Mucosa of rectum (tissue), 2 donors: ENCODE measurements around the gene GRB7.
A peak's percentile ranks its signal among the peaks of the same experiment; 100 is the strongest.

ENCODE experiments used
- H3K27ac ChIP-seq, 2 donors: one replicate each; pipeline ENCODE4 v1.7.0; 2013; ENCODE audit warnings: inconsistent platforms in 2 of 2, low read depth in 2 of 2, low read length in 2 of 2
- H3K27me3 ChIP-seq, 2 donors: one replicate each; pipeline ENCODE4 v1.7.0; 2013; ENCODE audit warnings: low read length in 2 of 2; ENCODE audit not compliant: control insufficient read depth in 2 of 2, insufficient read depth in 2 of 2
- H3K36me3 ChIP-seq, 2 donors: one replicate each; pipeline ENCODE4 v1.7.0; 2013; ENCODE audit warnings: low read length in 2 of 2; ENCODE audit not compliant: control insufficient read depth in 2 of 2, insufficient read depth in 2 of 2
- H3K4me1 ChIP-seq, 2 donors: one replicate each; pipeline ENCODE4 v1.7.0; 2013; ENCODE audit warnings: low read length in 2 of 2, mild to moderate bottlenecking in 1 of 2; ENCODE audit not compliant: control insufficient read depth in 2 of 2, insufficient read depth in 2 of 2
- H3K4me3 ChIP-seq, 2 donors: one replicate each; pipeline ENCODE4 v1.7.0; 2013; ENCODE audit warnings: low read length in 2 of 2
- H3K9ac ChIP-seq, 2 donors: one replicate each; pipeline ENCODE4 v1.7.0; 2013; ENCODE audit warnings: low read length in 2 of 2, low read depth in 1 of 2, mild to moderate bottlenecking in 1 of 2
- H3K9me3 ChIP-seq, 2 donors: one replicate each; pipeline ENCODE4 v1.7.0; 2013; ENCODE audit warnings: low read length in 2 of 2; ENCODE audit not compliant: control insufficient read depth in 2 of 2
- donor health status: healthy.
- donor health status: Normal muscosa, but diverticular disease.

Gene GRB7

GRCh38 chr17:39767147-39767546, 29.4 kb downstream of the GRB7 start:
- Histone ChIP-seq H3K4me1 (peaks cover 3 to 7% of the 10 kb centered on the region in 2 donors), H3K4me3 (no peak overlapping the region), H3K27me3 (no peaks in the 10 kb centered on the region), H3K9me3 (no peaks in the 10 kb centered on the region), H3K9ac (no peak overlapping the region), H3K27ac (peak overlapping the region in 1 of 2 donors; percentile 10), H3K36me3 (peaks cover 0 to 7% of the 10 kb centered on the region in 2 donors)

GRCh38 chr17:39769974-39770587, 32.3 kb downstream of the GRB7 start:
- Histone ChIP-seq H3K9me3 (no peaks in the 10 kb centered on the region), H3K36me3 (peaks cover 0 to 7% of the 10 kb centered on the region in 2 donors), H3K27me3 (peaks cover 3 to 4% of the 10 kb centered on the region in 2 donors), H3K9ac (no peak overlapping the region), H3K4me1 (peaks cover 3 to 16% of the 10 kb centered on the region in 2 donors), H3K27ac (peak overlapping the region in 1 of 2 donors; percentile 57), H3K4me3 (peak overlapping the region in 1 of 2 donors; percentile 15)

- Histone ChIP-seq H3K27ac (peak overlapping the region; percentile 48 to 78), H3K36me3 (no peaks in the 10 kb centered on the region), H3K4me1 (peaks cover 3 to 16% of the 10 kb centered on the region in 2 donors), H3K9ac (no peak overlapping the region), H3K4me3 (peak overlapping the region in 1 of 2 donors; percentile 22), H3K9me3 (no peaks in the 10 kb centered on the region), H3K27me3 (peaks cover 3 to 4% of the 10 kb centered on the region in 2 donors)
Observed at GRCh38 chr17:39772415-39772814, 34.7 kb downstream of the GRB7 start.

- peak overlapping the region in 1 of 2 donors; percentile 4 for H3K9ac ChIP-seq
- H3K27ac ChIP-seq: peak overlapping the region; percentile 48 to 78
- H3K4me1 ChIP-seq: peaks cover 3 to 16% of the 10 kb centered on the region in 2 donors
- H3K27me3 ChIP-seq: peaks cover 3 to 4% of the 10 kb centered on the region in 2 donors
- no peak overlapping the region for H3K4me3 ChIP-seq
- no peaks in the 10 kb centered on the region for H3K9me3 ChIP-seq
- H3K36me3 ChIP-seq: no peaks in the 10 kb centered on the region
Observed at GRCh38 chr17:39772987-39773934, 35.5 kb downstream of the GRB7 start.

GRCh38 chr17:39774047-39774446, 36.3 kb downstream of the GRB7 start:
- H3K9ac ChIP-seq: peak overlapping the region in 1 of 2 donors; percentile 36
- H3K27me3 ChIP-seq: peaks cover 3 to 4% of the 10 kb centered on the region in 2 donors
- H3K4me3 ChIP-seq: peak overlapping the region in 1 of 2 donors; percentile 37
- peak overlapping the region; percentile 11 to 72 for H3K27ac ChIP-seq
- H3K36me3 ChIP-seq: no peaks in the 10 kb centered on the region
- peaks cover 3 to 15% of the 10 kb centered on the region in 2 donors for H3K4me1 ChIP-seq
- H3K9me3 ChIP-seq: no peaks in the 10 kb centered on the region

GRCh38 chr17:39775031-39775430, 37.3 kb downstream of the GRB7 start:
- H3K36me3 ChIP-seq: no peaks in the 10 kb centered on the region
- H3K4me1 ChIP-seq: peaks cover 3 to 13% of the 10 kb centered on the region in 2 donors
- peak overlapping the region in 1 of 2 donors; percentile 48 for H3K27ac ChIP-seq
- H3K9ac ChIP-seq: peak overlapping the region in 1 of 2 donors; percentile 24
- no peaks in the 10 kb centered on the region for H3K9me3 ChIP-seq
- H3K27me3 ChIP-seq: peaks cover 3 to 4% of the 10 kb centered on the region in 2 donors
- H3K4me3 ChIP-seq: peak overlapping the region in 1 of 2 donors; percentile 37

- Histone ChIP-seq H3K36me3 (no peaks in the 10 kb centered on the region), H3K4me1 (peaks cover 0 to 13% of the 10 kb centered on the region in 2 donors), H3K9ac (peak overlapping the region in 1 of 2 donors; percentile 44), H3K4me3 (peak overlapping the region in 1 of 2 donors; percentile 67), H3K27me3 (peaks cover 3 to 4% of the 10 kb centered on the region in 2 donors), H3K27ac (peak overlapping the region; percentile 57 to 75), H3K9me3 (no peaks in the 10 kb centered on the region)
Observed at GRCh38 chr17:39776252-39776651, 38.5 kb downstream of the GRB7 start.

GRCh38 chr17:39777534-39778365, 40.0 kb downstream of the GRB7 start:
- Histone ChIP-seq H3K4me3 (peak overlapping the region; percentile 52 to 67), H3K36me3 (no peaks in the 10 kb centered on the region), H3K27ac (peak overlapping the region; percentile 71 to 75), H3K9me3 (no peaks in the 10 kb centered on the region), H3K27me3 (peaks cover 3 to 4% of the 10 kb centered on the region in 2 donors), H3K9ac (peak overlapping the region; percentile 26 to 53), H3K4me1 (peaks cover 0 to 17% of the 10 kb centered on the region in 2 donors)

- no peak overlapping the region for H3K4me3 ChIP-seq
- H3K4me1 ChIP-seq: peaks cover 0 to 5% of the 10 kb centered on the region in 2 donors
- no peaks in the 10 kb centered on the region for H3K9me3 ChIP-seq
- no peak overlapping the region for H3K27ac ChIP-seq
- H3K9ac ChIP-seq: no peak overlapping the region
- H3K27me3 ChIP-seq: no peaks in the 10 kb centered on the region
- peaks cover 0 to 2% of the 10 kb centered on the region in 2 donors for H3K36me3 ChIP-seq
Observed at GRCh38 chr17:39781031-39781860, 43.5 kb downstream of the GRB7 start.
